ENCODE results near the gene PSMB11. TPM values are rescaled to one million over a fixed set of nuclear protein-coding genes. Genes with fewer than 3 reads are reported as not detected.

Gene PSMB11
- total RNA-seq, 2 donors from 2014 or later = not detected

GRCh38 chr14:23024612-23025075, 17.4 kb upstream of the PSMB11 start:
- H3K27ac ChIP-seq = no peak overlapping the region
- no peak for TF ChIP-seq CTCF (IDR thresholded peaks at IDR 0.05)
- H3K36me3 ChIP-seq = no peaks in the 10 kb centered on the region

GRCh38 chr14:23025151-23025814, 16.7 kb upstream of the PSMB11 start:
- DNase-seq = no peak
- Histone ChIP-seq H3K4me3 (no peak overlapping the region), H3K27me3 (no peaks in the 10 kb centered on the region), H3K9ac (ENCODE audit: low read depth in 2 of 2, low read length in 2 of 2) (no peak overlapping the region), H3K36me3 (no peaks in the 10 kb centered on the region), H3K27ac (no peak overlapping the region), H3K4me1 (no peaks in the 10 kb centered on the region), H3K9me3 (no peaks in the 10 kb centered on the region)
- intact Hi-C loops (cut with DNase I) = no loop called here
- no peak for TF ChIP-seq CTCF (IDR thresholded peaks at IDR 0.05)

More at GRCh38 chr14:23024612-23025075, 17.4 kb upstream of the PSMB11 start:
- Histone ChIP-seq H3K4me3 (no peak overlapping the region), H3K4me1 (no peaks in the 10 kb centered on the region), H3K9ac (ENCODE audit: low read depth in 2 of 2, low read length in 2 of 2) (no peak overlapping the region), H3K27me3 (no peaks in the 10 kb centered on the region), H3K9me3 (no peaks in the 10 kb centered on the region)
- no peak for DNase-seq
- intact Hi-C loops (cut with DNase I) = no loop called here

- Histone ChIP-seq H3K9ac (ENCODE audit: low read depth in 2 of 2, low read length in 2 of 2) (no peak overlapping the region), H3K4me1 (peaks cover 7% of the 10 kb centered on the region), H3K9me3 (no peaks in the 10 kb centered on the region), H3K27me3 (no peaks in the 10 kb centered on the region), H3K27ac (no peak overlapping the region), H3K36me3 (peaks cover 13% of the 10 kb centered on the region), H3K4me3 (no peak overlapping the region)
- TF ChIP-seq CTCF (IDR thresholded peaks at IDR 0.05) = no peak
- DNase-seq = no peak
- intact Hi-C loops (cut with DNase I) = no loop called here
Observed at GRCh38 chr14:23028799-23029198, 13.2 kb upstream of the PSMB11 start.

GRCh38 chr14:23030936-23031335, 11.1 kb upstream of the PSMB11 start:
- no peak overlapping the region for H3K9ac ChIP-seq (ENCODE audit: low read depth in 2 of 2, low read length in 2 of 2)
- no peak overlapping the region for H3K27ac ChIP-seq
- H3K36me3 ChIP-seq = peaks cover 13% of the 10 kb centered on the region
- no peak for DNase-seq
- intact Hi-C loops (cut with DNase I) = no loop called here
- H3K4me1 ChIP-seq = peaks cover 9% of the 10 kb centered on the region
- no peaks in the 10 kb centered on the region for H3K27me3 ChIP-seq
- H3K4me3 ChIP-seq = no peak overlapping the region
- H3K9me3 ChIP-seq = no peaks in the 10 kb centered on the region
- no peak for TF ChIP-seq CTCF (IDR thresholded peaks at IDR 0.05)

GRCh38 chr14:23033251-23033727, 8.7 kb upstream of the PSMB11 start:
- no peak overlapping the region for H3K27ac ChIP-seq

More at GRCh38 chr14:23033251-23033727, 8.7 kb upstream of the PSMB11 start:
- no peak for TF ChIP-seq CTCF (IDR thresholded peaks at IDR 0.05)
- peaks cover 13% of the 10 kb centered on the region for H3K36me3 ChIP-seq
- H3K9me3 ChIP-seq = no peaks in the 10 kb centered on the region
- H3K4me1 ChIP-seq = peaks cover 9% of the 10 kb centered on the region
- H3K4me3 ChIP-seq = no peak overlapping the region
- H3K27me3 ChIP-seq = no peaks in the 10 kb centered on the region
- intact Hi-C loops (cut with DNase I) = no loop called here
- no peak for DNase-seq
- H3K9ac ChIP-seq (ENCODE audit: low read depth in 2 of 2, low read length in 2 of 2) = no peak overlapping the region
